HG03442 (cell line): ENCODE measurements around the gene CALY.

Source experiments
- ATAC-seq: cut with Tn5 transposase; IDR thresholded peaks from one replicate; pipeline ENCODE4 v1.9.1; 2021; ENCODE audit warnings: mild to moderate bottlenecking, moderate library complexity; ENCODE audit not compliant: unreplicated experiment

Gene CALY

DNA sequence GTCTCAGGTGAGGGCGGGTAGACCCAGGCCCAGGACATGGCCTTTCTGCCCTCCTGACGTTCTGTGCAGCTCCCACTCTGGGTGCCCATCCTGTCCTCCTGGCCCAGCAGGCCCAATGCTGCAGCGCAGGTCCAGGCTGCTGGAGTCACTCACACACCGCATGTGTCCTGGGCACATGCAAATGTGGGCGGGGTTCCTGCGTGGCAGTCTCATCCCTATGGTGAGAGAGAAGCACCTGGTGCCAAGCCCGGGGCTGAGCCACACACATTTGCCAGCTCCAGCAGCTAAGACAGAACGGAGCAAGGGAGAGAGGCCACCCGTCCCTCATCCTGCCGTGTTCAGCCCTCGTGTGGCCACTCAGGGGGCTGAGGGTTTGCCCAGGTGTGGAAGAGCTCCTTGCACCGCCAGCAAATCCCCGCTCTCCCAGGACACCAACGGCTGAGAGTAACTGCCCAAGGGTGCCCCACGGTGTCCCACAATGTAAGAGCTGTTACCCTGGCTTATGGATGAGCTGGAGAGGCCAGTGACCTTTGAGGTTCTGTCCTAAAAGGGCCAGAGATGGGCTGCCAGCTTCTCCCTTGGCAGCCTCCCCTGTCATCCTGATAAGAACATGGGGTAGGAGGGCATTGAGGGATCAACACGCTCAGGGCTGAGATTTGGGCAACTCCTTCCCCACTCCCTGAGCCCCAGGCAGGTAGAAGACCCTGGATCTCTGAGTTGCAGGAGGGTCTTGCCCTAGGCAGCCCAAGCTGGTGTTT is 16.7 kb upstream of the CALY start:
- no peak for ATAC-seq

DNA sequence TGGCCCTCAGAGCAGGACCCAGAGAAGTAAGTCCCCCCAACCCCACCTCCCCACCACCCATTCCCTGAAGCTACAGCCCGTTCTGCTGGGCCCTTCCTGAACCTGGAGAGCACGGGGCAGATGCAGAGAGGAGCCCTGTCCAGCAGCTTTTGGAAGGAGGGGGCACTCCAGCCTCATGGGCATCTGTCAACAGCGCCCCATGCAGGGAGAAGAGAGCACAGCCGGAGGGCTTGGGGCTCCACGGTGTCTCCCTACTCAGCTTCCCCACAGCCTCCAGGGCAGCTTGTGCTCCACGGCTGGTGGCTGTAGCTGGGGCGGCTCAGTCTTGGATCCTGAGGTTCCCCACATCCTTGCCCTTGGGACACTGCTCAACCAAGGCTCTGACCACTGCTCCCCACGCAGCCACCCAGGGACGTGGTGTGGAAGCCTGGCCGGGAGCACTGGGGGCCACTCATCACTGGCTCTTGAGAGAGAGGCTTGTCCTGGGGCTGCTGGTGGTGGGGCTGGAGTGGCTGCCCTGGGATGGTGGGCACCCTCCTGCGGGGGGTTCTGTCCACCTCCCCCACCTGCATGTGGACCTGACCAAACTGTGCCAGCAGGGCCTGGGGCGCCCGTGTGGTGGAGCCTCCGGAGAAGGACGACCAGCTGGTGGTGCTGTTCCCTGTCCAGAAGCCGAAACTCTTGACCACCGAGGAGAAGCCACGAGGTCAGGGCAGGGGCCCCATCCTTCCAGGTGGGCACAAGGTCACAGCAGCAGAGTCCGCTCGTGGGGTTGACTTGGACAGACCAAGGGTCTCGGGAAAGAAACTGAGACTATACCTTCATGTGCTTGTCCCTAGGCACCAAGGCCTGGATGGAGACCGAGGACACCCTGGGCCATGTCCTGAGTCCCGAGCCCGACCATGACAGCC is 15.0 kb upstream of the CALY start:
- ATAC-seq: no peak

DNA sequence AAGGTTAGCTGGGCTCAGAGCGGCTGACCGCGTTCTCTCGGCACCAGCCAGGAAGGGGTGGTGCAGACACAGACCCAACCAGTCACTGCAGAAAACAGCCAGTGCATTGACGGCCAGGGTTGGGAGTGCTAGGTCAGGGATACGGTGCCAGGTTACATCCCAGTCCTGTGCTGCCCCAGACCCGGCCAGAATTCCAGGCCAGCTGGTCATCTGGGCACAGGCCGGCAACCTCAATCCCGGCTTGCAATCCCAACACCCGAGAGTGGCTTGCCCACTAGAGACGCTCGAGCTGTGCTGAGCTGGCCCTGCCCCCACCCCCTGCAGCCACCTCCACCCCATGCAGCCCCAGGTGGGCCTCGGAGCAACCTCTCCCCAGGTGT is 14.2 kb upstream of the CALY start:
- no peak for ATAC-seq

DNA sequence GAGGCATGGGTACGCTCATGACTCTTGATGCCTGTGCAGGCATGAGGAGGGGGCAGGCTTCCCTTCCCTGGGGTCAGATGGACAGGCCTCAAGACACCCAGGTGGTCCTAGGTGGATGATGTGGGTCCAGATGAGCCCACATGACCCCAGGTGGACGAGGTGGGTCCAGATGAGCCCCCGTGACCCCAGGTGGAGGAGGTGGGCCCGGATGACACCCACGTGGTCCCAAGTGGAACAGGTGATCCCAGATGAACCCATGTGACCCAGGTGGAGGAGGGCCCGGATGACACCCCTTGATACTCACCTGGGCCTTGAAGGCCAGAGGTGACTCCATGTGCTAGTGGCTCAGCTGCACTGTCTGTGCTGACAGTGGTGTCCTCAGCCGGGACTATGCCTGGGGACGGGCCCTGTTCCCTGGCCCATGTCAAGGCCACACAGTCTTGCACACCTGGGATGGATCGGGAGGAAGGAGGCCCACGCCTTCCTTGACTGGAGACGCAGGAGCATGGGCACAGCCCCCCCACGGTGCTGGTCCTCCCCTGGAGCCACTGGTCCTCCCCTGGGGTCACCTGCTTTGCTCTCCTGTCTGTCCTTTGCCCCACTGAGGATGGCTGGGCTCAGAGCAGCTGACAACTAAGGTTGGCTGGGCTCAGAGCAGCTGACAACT is 13.7 kb upstream of the CALY start:
- no peak for ATAC-seq

DNA sequence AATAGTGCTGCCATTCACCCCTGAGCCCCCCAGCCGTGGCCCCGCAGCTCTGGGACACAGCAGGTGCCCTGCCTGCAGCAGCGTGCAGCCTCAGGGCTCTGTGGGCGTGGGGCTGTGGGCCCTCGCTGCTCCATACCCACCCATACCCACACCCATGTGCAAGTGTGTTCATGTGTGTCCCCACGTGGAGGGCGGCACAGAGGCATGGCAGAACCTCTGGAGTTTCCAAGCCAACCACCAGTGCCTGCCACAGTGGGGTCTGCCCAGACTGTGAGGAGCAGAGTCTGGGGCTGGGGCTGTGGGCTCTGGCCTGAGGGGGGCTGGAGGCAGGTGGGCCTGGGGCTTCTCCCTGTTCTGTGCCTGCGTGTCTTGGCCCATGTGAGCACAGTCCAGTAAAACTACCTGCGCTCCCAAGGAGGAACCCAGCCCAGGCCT is 12.9 kb upstream of the CALY start:
- ATAC-seq: no peak

DNA sequence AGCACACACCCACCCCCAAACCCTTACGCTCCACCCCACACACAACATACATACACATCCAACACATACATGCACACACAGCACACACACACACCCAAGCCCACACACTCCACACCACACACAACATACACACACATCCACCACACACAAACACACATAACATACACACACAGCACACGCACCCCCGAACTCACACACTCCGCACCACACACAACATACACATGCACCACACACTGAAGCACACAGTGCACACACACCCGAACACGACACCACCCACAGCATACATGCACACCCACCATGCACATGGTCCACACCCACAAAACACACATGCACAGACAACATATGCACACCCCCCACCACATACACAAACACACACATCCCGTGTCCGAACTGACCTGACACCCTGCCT is 12.5 kb upstream of the CALY start:
- no peak for ATAC-seq

DNA sequence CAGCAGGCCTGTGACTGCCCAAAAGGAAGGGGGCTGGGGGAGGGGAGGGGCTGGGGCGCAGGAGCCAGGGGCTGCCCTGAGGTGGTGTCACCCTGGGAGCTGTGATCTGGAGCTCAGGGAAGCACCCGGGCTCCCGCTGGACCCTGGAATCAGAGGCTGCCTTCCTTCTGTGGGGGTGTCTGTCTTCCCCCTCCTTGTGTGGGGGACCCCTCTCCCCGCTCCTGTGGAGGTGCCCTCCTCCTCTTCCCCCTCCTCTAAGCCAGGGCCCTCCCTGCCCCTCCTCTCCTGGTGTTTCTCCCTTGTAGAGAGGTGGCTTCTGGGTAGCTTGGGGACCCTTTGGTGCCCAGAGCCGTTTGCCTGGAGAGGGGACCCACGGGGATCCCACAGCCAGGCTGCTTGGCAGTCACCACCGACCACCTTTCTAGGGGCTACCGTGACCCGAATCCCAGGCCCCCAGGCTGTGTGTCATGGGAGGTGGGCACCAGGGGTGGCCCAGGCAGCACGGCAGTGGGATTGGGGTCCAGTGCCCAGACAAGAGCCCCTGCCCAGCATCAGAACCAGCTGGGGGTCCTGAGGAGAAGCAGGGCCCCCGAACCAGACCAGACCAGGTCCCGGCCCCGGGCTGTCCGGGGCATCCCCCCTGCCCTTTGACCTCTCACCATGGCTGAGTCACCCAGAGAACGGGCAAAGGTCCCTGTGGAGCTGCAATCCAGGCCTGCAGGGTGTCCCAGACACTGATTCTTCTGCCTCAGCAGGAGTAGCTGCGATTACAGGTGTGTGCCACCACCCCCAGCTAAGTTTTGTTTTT is 11.2 kb upstream of the CALY start:
- no peak for ATAC-seq

DNA sequence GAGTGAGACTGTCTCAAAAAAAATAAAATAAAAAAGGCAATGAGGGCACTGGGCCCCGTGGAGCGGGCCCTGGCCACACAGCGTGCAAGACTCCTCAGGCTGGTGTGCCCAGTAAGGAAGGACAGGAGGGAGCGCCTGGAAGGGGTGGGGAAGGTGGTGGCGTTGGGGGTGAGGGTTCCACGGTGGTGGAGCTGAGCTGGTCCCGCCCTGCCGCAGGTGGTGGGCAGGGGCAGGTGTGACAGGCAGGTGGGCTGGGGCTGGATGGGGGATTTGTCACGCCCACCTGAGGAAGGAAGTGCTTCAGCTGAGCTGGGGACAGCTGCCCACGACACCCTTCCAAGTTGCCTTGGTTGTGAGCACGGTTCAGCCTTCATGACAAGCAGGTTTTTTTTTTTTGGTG is 9.7 kb upstream of the CALY start:
- ATAC-seq: no peak

DNA sequence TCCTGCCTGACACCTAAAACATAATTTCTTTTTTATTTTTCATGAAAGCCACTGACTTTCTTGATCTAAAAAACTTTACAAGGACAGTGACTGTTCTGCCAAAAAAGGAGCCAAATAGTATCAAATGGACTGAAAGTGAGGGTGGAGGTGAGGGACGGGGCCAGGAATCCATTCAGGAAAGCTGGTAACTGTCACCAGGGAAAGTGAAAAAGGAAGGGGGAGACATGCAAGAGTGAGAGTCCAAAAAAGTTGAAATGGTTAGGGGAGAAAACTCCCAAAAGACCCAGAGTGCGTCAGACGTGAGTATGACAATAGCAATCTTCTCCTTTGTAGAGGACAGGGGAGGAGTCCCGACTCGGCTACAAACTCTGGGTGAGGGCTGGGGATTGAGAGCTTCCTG is 7.5 kb upstream of the CALY start:
- ATAC-seq: no peak

DNA sequence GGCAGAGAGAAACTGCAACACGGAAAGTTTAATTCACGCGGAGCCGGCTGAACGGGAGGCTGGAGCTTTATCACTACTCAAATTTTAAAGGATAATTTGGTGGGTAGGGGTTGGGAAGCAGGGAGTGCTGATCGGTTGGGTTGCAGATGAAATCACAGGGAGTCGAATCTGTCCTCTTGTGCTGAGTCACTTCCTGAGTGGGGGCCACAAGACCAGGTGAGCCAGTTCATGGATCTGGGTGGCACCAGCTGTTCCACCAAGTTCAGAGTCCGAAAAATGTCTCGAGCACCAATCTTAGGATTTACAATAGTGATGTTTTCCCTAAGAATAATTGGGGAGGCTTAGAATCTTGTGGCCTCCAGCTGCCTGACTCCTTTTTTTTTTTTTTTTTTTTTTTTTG is 6.9 kb upstream of the CALY start:
- ATAC-seq: no peak

DNA sequence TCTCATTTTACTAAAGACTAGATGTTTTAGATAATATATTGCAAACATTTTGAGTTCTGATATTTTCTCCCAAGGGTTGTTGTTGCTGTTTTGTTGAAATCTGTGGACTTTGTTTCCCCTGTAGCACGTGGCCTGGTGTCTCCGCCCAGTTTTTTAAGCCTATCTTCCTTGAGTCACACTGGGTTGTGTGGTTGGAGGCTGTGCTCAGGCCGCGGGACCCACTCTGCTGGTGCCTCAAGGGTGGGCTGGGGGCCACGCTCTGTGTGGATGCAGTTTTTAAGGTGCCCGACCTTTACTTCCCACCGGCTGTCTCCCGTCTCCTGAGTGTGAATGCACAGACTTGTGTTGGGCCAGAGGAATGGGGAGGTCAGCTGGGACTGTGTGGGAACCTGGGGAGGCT is 6.2 kb upstream of the CALY start:
- ATAC-seq: no peak

DNA sequence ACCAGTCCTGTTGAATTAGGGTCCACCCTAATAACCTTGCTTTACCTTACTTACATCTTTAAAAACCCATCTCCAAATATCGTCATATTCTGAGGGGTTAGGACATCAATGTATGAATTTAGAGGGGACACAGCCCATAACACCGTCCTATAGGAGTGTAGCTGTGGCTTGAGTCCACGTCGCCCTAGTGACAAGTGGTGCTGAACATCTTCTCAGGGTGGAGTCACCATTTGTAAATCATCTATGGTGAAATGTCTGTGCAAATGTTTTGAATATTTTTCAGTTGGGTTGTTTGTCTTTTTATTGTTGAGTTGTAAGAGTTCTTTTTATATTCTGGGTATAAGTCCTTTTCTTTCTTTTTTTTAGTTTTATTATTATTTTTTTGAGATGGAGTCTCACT is 5.3 kb upstream of the CALY start:
- ATAC-seq: no peak

DNA sequence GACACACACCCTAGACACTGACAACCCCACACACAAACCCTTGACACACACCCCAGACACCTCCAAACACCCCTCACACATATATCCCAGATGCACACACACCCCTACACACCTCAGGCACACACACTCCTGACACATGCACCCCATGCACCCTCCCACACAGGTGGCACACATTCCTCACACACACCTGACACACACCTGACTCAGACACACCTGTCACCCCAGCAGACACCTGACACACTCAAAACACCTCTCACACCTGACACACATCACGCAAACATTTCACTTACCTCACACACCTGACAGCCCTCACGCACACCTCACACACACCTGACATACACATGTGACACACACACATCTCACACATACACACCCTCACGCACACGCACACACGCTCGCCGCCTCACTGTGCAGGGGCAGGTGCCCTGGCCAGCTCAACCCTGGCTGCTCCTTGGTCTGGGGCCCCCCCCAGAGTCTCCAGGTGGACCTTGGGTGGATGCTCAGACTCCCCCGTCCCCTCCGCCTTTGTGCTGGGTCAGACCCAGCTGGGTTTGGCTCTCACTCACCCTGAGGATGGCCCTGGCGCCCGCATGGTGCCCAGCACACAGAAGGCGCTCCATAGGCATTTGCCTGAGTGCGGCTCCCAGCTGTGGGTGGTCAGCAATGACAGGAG is 3.1 kb upstream of the CALY start:
- ATAC-seq: no peak

DNA sequence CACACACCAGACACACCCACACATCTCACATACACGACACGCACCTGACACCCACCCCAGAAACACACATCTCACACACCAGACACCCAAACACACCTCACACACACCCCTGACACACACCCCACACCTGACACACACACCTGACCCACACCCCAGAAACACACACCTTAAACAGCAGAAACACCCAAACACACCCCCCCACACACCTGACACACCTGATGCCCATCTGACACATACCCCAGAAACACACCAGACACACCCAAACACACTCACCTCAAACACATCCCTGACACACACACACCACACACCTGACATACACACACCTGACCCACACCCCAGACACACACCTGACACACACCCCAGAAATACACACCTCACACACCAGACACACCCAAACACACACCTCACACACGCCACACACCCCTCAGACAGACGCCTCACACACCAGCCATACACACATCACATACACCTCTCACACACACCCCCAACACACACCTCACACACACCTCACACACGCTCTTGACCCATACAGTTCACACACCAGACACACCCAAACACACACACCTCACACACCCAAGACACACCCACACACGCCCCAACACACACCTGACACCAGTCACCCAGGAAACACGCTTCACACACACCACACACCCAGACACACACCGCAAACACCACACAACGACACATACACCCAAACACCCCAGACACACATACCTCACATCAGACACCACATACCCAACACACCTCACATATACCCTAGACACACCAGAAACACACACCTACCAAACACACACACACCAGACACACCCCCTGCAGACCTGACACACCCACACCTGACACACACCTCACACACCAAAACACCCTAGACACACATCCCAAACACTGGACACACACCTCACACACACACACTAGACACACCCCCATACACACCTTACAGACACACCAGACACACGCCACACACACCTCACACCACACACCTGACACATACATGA is 1.7 kb upstream of the CALY start:
- no peak for ATAC-seq

DNA sequence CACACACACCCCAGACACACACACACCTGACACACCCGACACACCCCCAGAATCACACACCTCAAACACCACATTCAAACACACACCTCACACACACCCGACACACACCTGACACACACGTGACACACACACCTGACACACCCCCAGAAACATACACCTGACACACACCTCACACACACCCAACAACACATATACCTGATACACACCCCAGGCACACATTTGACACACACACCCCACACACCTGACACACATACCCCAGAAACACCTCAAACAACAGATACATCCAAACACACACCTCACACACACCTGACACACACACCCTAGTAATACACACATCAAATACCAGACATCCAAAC is 652 bp upstream of the CALY start:
- ATAC-seq: no peak

DNA sequence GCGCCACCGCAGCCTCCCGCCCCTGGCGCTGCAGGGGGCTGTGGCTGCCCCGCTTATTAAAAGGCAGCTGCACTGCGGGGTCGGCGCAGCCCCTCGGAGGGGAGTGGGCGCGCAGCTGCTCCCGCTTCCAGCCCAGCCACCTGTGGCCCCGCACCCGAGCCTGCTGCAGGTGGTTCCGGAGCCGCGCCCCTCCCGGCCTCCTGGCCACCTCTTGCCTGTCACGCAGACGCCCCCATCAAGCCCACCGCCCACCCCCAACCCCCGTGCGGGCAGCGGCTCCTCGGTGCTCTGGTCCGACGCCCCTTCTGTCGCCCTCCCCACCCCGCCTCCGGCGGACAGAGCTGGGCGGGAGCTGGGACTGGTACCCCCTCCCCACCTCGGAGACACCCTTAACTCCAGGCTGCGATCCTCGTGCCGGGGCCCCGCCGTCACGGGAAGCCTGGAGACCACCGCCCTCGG is 549 bp downstream of the CALY start:
- no peak for ATAC-seq

DNA sequence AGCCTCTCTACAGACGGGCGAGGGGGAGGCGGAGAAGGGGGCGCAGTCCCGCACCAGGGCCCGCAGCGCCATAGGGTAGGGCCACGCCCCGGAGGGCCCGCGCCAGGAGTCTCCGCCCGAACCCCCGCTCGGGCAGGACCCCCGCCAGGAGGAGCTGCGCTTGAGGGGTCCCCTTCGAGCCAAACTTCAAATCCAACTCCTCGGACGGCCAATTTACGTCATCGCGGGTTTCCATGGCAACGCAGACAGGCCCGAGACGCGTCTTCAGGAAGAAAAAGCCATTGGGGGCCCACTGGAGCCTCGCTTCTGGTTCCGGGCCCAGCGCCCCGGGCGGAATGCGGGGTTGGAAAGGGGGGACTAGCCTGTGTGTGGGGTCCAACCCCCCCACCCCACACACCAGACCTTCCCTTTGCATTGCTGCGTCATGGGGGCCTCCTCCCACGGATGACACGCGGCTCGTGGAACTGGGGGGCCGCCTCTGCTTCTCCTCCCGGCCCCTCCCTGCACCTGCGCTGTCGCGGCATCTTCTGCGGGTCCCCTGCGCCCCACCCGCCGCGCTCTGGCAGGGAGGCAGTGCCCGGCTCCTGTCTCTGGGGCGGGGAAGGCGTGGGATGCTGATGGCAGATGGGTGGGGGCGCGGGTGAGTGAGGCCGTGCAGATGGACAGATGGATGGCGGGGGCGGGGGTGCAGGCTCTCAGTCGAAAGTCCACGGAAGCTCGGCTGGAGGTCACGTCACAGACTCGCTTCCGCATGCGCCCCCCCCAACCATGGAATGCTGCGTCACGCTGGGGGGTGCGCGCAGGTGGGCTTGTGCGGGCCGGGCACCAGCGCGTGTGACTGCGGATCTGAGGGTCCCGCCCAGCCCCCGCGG is 1.2 kb downstream of the CALY start:
- peak; percentile 34 for ATAC-seq
